ENCODE data around the gene USP37. TPM values are rescaled to one million over a fixed set of nuclear protein-coding genes. Genes with fewer than 3 reads are reported as not detected.

Gene USP37
- polyA plus RNA-seq, 1 of the 3 experiments (the other 2 are of a cell fraction), result 0.95 TPM

- Histone ChIP-seq H3K9me3 (no peaks in the 10 kb centered on the region), H2AFZ (ENCODE audit: low read depth) (no peak overlapping the region), H3K36me3 (replicated peaks in 1 of 2; ENCODE audit: control insufficient read depth in 1 of 2, insufficient read depth in 2 of 2, low read length in 1 of 2) (peaks cover 0 to 33% of the 10 kb centered on the region in 2 experiments), H3F3A (replicated peaks; ENCODE audit: insufficient read depth) (peaks cover 15% of the 10 kb centered on the region), H3K4me1 (ENCODE audit: control insufficient read depth in 1 of 2, insufficient read depth in 2 of 2, low read depth in 1 of 2, low read length in 1 of 2) (peaks cover 13 to 26% of the 10 kb centered on the region in 2 experiments; a peak in 2 of 4 replicates), H3K79me2 (ENCODE audit: insufficient read depth) (peaks cover 29% of the 10 kb centered on the region), H3K9ac (no peak overlapping the region), H3K27ac (ENCODE audit: low read depth in 2 of 2, low read length in 1 of 2) (peak overlapping the region in 1 of 2 experiments; percentile 61; a peak in 1 of 4 replicates), H3K4me2 (no peak overlapping the region), H4K20me1 (ENCODE audit: insufficient read depth) (peaks cover 5% of the 10 kb centered on the region; the same call in 1 of the 2 replicates), H3K27me3 (ENCODE audit: insufficient read depth) (no peaks in the 10 kb centered on the region), H3K4me3 (ENCODE audit: low read depth in 2 of 2, low read length in 1 of 2) (no peak overlapping the region), H3K9me2 (no peaks in the 10 kb centered on the region)
- ChIA-PET CTCF (interaction anchor here (1.4 to 3.1 kb wide), 4 partner anchors 8 to 103 kb away, joined by 5 to 18 read pairs (median 7); no protein-coding TSS in a partner anchor), POLR2A (no interaction called here)
- no peak for DNase-seq
- 93% methylated on average over 8 of the region's 16 CpGs for WGBS (ENCODE audit: low lambda C conversion rate)
- no peak for TF ChIP-seq EZH2phosphoT487 (IDR thresholded peaks at IDR 0.05; ENCODE audit: borderline replicate concordance, low read depth)
- TF ChIP-seq, protein P1, sequence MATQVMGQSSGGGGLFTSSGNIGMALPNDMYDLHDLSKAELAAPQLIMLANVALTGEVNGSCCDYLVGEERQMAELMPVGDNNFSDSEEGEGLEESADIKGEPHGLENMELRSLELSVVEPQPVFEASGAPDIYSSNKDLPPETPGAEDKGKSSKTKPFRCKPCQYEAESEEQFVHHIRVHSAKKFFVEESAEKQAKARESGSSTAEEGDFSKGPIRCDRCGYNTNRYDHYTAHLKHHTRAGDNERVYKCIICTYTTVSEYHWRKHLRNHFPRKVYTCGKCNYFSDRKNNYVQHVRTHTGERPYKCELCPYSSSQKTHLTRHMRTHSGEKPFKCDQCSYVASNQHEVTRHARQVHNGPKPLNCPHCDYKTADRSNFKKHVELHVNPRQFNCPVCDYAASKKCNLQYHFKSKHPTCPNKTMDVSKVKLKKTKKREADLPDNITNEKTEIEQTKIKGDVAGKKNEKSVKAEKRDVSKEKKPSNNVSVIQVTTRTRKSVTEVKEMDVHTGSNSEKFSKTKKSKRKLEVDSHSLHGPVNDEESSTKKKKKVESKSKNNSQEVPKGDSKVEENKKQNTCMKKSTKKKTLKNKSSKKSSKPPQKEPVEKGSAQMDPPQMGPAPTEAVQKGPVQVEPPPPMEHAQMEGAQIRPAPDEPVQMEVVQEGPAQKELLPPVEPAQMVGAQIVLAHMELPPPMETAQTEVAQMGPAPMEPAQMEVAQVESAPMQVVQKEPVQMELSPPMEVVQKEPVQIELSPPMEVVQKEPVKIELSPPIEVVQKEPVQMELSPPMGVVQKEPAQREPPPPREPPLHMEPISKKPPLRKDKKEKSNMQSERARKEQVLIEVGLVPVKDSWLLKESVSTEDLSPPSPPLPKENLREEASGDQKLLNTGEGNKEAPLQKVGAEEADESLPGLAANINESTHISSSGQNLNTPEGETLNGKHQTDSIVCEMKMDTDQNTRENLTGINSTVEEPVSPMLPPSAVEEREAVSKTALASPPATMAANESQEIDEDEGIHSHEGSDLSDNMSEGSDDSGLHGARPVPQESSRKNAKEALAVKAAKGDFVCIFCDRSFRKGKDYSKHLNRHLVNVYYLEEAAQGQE (IDR thresholded peaks at IDR 0.05; ENCODE audit: low read depth, low read length), result no peak
- no peak for TF ChIP-seq SMC3 (IDR thresholded peaks at IDR 0.05; ENCODE audit: low read depth, low read length)
- TF ChIP-seq FOXM1 (IDR thresholded peaks at IDR 0.05; ENCODE audit: low read depth), result no peak
These were observed 163.6 kb downstream of the USP37 start for GRCh38 chr2:218404351-218405085.

- 86% methylated on average over 7 of the region's 7 CpGs for WGBS (ENCODE audit: low lambda C conversion rate)
- Histone ChIP-seq H3K9me3 (no peaks in the 10 kb centered on the region), H3F3A (replicated peaks; ENCODE audit: insufficient read depth) (peaks cover 19% of the 10 kb centered on the region), H3K27ac (ENCODE audit: low read depth in 2 of 2, low read length in 1 of 2) (no peak overlapping the region), H3K9me2 (no peaks in the 10 kb centered on the region), H3K79me2 (ENCODE audit: insufficient read depth) (peaks cover 35% of the 10 kb centered on the region), H3K4me1 (ENCODE audit: control insufficient read depth in 1 of 2, insufficient read depth in 2 of 2, low read depth in 1 of 2, low read length in 1 of 2) (peaks cover 13 to 31% of the 10 kb centered on the region in 2 experiments; a peak in 3 of 4 replicates), H2AFZ (ENCODE audit: low read depth) (no peak overlapping the region), H3K36me3 (replicated peaks in 1 of 2; ENCODE audit: control insufficient read depth in 1 of 2, insufficient read depth in 2 of 2, low read length in 1 of 2) (peaks cover 0 to 33% of the 10 kb centered on the region in 2 experiments), H3K4me3 (ENCODE audit: low read depth in 2 of 2, low read length in 1 of 2) (no peak overlapping the region), H4K20me1 (ENCODE audit: insufficient read depth) (peaks cover 5% of the 10 kb centered on the region; the same call in 1 of the 2 replicates), H3K4me2 (no peak overlapping the region), H3K27me3 (ENCODE audit: insufficient read depth) (no peaks in the 10 kb centered on the region), H3K9ac (no peak overlapping the region)
- ChIA-PET CTCF (interaction anchor here (1.3 to 1.8 kb wide), 2 partner anchors 8 to 10 kb away, joined by 3 to 5 read pairs; no protein-coding TSS in a partner anchor), POLR2A (no interaction called here)
- no peak for TF ChIP-seq EZH2phosphoT487 (IDR thresholded peaks at IDR 0.05; ENCODE audit: borderline replicate concordance, low read depth)
- no peak for DNase-seq
These were observed 164.3 kb downstream of the USP37 start for GRCh38 chr2:218403810-218404209.
